Right renal cortex interstitium (tissue), 3 donors: ENCODE results near the gene DNAAF1. TPM values are rescaled to one million over a fixed set of nuclear protein-coding genes. Genes with fewer than 3 reads are reported as not detected.

Experiments used
- DNase-seq, 3 donors: peaks; one replicate each; pipeline ENCODE4 v3.0.0-alpha.2; 2013; ENCODE audit warnings: low read depth in 3 of 3, low spot score in 2 of 3
- polyA plus RNA-seq, 3 donors: library from polyadenylated mRNA; unstranded; fragments of 120-200 nt; gene quantifications; one replicate each; pipeline ENCODE4 v1.2.1, GENCODE V29; 2013; ENCODE audit not compliant: insufficient read length in 3 of 3

Gene DNAAF1
- polyA plus RNA-seq, 3 donors: 2.6 to 3.1 (median 2.9) TPM

- no peak for DNase-seq
Measured at GRCh38 chr16:84121007-84121406, 24.1 kb upstream of the DNAAF1 start.

- DNase-seq: no peak
Measured at GRCh38 chr16:84124257-84125073, 20.6 kb upstream of the DNAAF1 start.

GRCh38 chr16:84131117-84131516 is 14.0 kb upstream of the DNAAF1 start:
- DNase-seq: no peak

- DNase-seq: no peak
Measured at GRCh38 chr16:84132527-84133285, 12.4 kb upstream of the DNAAF1 start.

- DNase-seq: no peak
Measured at GRCh38 chr16:84136331-84137125, 8.6 kb upstream of the DNAAF1 start.

GRCh38 chr16:84137287-84137686 is 7.8 kb upstream of the DNAAF1 start:
- no peak for DNase-seq

- no peak for DNase-seq
Measured at GRCh38 chr16:84137769-84138357, 7.2 kb upstream of the DNAAF1 start.

GRCh38 chr16:84138500-84138823 is 6.6 kb upstream of the DNAAF1 start:
- DNase-seq: no peak

- DNase-seq: no peak
Measured at GRCh38 chr16:84138824-84139627, 6.1 kb upstream of the DNAAF1 start.

- DNase-seq: no peak
Measured at GRCh38 chr16:84139628-84140258, 5.4 kb upstream of the DNAAF1 start.

- no peak for DNase-seq
Measured at GRCh38 chr16:84141143-84141670, 3.9 kb upstream of the DNAAF1 start.

- DNase-seq: no peak
Measured at GRCh38 chr16:84143081-84143480, 2.0 kb upstream of the DNAAF1 start.

GRCh38 chr16:84143784-84144199 is 1.3 kb upstream of the DNAAF1 start:
- no peak for DNase-seq

- DNase-seq: no peak
Measured at GRCh38 chr16:84144209-84144858, 774 bp upstream of the DNAAF1 start.

GRCh38 chr16:84150926-84151325 is 5.8 kb downstream of the DNAAF1 start:
- DNase-seq: no peak

- DNase-seq: no peak
Measured at GRCh38 chr16:84153660-84154214, 8.6 kb downstream of the DNAAF1 start.

- no peak for DNase-seq
Measured at GRCh38 chr16:84155226-84155625, 10.1 kb downstream of the DNAAF1 start.

- DNase-seq: no peak
Measured at GRCh38 chr16:84155771-84156170, 10.7 kb downstream of the DNAAF1 start.
